Subcutaneous adipose tissue (tissue), 4 donors: ENCODE data around the gene SAP30L. TPM values are rescaled to one million over a fixed set of nuclear protein-coding genes. Genes with fewer than 3 reads are reported as not detected.

Experiments
- CTCF ChIP-seq: fragments of 450-650 bp; IDR thresholded peaks from one replicate; pipeline ENCODE4 v1.5.1; 2016; ENCODE audit warnings: low read depth, mild to moderate bottlenecking, control low read depth, antibody characterized with exemption, moderate library complexity
- total RNA-seq, 4 donors: library from RNA; depleted of rRNA; stranded (reverse); fragments of >200 nt; gene quantifications; one replicate each; pipeline ENCODE4 v1.1.0, GENCODE V29; 2016

Gene SAP30L
- total RNA-seq, 4 donors from 2014 or later, result 22.2 to 43.6 (median 27.6) TPM

GRCh38 chr5:154461531-154461930, 15.7 kb downstream of the SAP30L start:
- no peak for TF ChIP-seq CTCF

- TF ChIP-seq CTCF, result no peak
These were observed 18.6 kb downstream of the SAP30L start for GRCh38 chr5:154464438-154464837.

- TF ChIP-seq CTCF, result no peak
These were observed 19.4 kb downstream of the SAP30L start for GRCh38 chr5:154465169-154465568.

- TF ChIP-seq CTCF, result no peak
These were observed 20.4 kb downstream of the SAP30L start for GRCh38 chr5:154466147-154466546.

- no peak for TF ChIP-seq CTCF
These were observed 20.9 kb downstream of the SAP30L start for GRCh38 chr5:154466671-154467070.

- TF ChIP-seq CTCF, result no peak
These were observed 22.0 kb downstream of the SAP30L start for GRCh38 chr5:154467655-154468354.

- TF ChIP-seq CTCF, result no peak
These were observed 24.3 kb downstream of the SAP30L start for GRCh38 chr5:154470137-154470536.
